ENCODE measurements around the gene SLC6A9.

The SLC6A9 gene

DNA sequence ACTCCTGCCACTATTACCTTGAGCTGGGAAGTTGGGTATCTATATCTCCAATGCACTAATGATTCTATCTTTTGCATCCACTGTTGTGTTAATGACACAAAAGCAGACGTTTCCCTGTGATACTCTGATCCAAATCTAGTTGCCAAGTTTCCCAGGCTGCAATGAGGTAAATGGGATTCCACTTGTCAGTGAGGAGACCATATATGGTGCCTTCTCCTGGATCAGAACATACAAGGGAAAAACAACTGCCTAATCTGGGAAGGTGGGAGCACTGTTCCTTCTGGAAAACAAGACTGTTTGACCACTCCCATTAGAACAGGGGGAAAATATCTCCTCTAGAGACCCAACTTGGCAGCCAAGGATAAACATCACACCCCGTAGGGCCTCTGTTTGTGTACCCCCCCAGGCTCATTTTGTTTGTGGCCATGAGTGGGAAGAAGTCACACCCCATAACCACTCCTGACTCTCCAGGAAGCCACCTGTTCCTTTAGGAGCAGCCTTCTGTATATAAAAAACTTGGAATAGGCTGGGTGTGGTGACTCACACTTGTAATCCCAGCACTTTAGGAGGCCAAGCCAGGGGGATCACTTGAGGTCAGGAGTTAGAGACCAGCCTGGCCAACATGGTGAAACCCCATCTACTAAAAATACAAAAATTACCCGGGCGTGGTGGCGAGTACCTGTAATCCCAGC is 28.5 kb upstream of the SLC6A9 start:
- no peak overlapping the region for H3K4me3 Mint-ChIP-seq
- H3K27me3 Mint-ChIP-seq = peaks cover 4% of the 10 kb centered on the region
- H3K4me1 Mint-ChIP-seq = no peaks in the 10 kb centered on the region
- H3K36me3 Mint-ChIP-seq = no peaks in the 10 kb centered on the region
- H3K9me3 Mint-ChIP-seq = no peaks in the 10 kb centered on the region
- H3K27ac Mint-ChIP-seq = no peak overlapping the region

DNA sequence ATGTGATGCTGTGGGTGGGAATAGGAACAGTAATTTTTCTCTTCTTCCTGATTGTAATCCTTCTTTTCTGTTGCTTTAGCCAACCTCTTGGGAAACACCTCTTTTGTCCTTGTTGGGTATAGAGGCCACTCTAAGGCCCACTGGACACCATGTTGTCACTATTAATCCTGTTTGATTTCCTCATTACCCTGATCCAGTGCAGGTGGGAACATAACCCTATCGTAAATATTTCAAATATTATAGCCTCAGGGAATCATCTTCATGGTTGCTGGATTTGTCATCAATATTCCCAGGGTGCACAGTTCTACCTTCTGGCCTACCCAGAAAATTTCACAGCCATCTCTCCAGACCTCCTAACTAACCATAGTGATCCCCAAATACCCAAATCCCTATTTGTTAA is 27.9 kb upstream of the SLC6A9 start:
- peaks cover 4% of the 10 kb centered on the region for H3K27me3 Mint-ChIP-seq
- no peak overlapping the region for H3K27ac Mint-ChIP-seq
- H3K4me3 Mint-ChIP-seq = no peak overlapping the region
- H3K36me3 Mint-ChIP-seq = no peaks in the 10 kb centered on the region
- no peaks in the 10 kb centered on the region for H3K9me3 Mint-ChIP-seq
- no peaks in the 10 kb centered on the region for H3K4me1 Mint-ChIP-seq

DNA sequence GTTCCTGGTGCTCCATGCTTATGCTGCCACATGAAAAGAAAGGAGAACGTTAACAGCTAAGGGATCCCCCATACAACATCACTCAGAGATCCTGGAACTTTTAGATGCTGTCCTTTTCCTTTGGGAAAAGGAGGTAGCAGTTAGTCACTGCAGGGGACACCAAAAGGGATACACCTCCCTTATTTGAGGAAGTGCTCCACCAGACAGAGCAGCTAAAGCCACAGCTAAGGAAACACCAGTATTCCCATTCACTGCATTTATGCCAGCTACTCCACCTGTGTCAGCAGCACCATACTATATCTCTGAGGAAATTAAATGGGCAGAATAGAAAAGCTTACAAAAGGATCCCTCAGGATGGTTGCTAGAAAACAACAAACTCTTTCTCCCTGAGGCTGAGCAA is 26.0 kb upstream of the SLC6A9 start:
- Mint-ChIP-seq H3K27ac (no peak overlapping the region), H3K9me3 (no peaks in the 10 kb centered on the region), H3K36me3 (no peaks in the 10 kb centered on the region), H3K4me1 (no peaks in the 10 kb centered on the region), H3K27me3 (peaks cover 1% of the 10 kb centered on the region), H3K4me3 (no peak overlapping the region)

DNA sequence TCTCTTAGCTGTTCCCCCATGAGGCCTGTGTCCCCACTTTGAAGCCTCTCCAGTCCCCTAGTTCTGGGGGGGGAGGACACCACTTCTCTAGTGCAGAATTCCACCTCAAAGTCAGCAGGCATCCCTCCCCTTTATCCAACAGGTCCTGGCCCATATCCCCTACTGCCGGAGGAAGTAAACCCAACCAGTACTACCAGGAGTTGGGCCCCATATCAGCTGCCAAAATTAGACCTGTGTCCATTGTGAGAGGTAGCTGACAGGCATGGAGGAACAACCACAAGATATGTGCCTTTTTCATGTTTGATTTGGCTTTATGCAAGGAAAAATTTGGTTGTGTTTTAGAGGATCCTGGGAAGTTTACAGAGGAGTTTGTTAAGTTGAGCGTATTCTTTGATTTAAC is 22.1 kb upstream of the SLC6A9 start:
- no peaks in the 10 kb centered on the region for H3K36me3 Mint-ChIP-seq
- H3K4me1 Mint-ChIP-seq = peaks cover 3% of the 10 kb centered on the region
- no peaks in the 10 kb centered on the region for H3K9me3 Mint-ChIP-seq
- no peaks in the 10 kb centered on the region for H3K27me3 Mint-ChIP-seq
- no peak overlapping the region for H3K4me3 Mint-ChIP-seq
- no peak overlapping the region for H3K27ac Mint-ChIP-seq

DNA sequence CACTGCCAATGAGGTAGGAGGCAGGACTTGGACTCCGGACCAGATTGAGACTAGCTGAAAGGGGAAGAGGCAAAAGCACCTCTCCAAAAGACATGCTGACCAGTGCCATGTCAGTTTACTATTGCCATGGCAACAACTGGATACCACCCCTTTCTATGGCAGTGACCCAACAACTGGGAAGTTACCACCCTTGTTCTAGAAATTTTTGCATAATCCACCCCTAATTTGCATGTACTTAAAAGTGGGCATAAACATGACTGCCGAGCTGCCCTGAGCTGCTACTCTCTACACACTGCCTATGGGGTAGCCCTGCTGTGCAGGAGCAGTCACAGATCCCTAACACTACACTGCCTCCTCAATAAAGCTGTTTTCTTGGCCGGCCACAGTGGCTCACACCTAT is 19.0 kb upstream of the SLC6A9 start:
- H3K27me3 Mint-ChIP-seq = peaks cover 5% of the 10 kb centered on the region
- H3K36me3 Mint-ChIP-seq = no peaks in the 10 kb centered on the region

DNA sequence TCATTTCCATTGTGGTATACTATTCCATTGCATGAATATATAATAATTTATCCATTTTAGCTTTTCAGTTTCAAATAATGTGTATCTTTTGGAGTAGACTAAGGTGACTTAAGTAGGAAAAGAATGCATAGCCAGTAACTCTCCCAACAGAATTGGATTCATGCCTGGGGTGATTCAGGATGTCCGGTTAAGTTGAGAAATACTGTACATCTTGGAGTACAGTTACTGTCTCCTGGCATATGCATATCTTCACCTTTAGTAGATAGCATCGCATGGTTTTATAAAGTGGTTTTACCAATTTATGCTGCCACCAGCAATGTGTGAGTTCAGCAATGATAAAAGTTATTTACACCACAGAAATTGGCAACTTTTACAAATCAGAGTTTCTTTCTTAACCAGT is 18.6 kb upstream of the SLC6A9 start:
- no peak overlapping the region for H3K27ac Mint-ChIP-seq
- no peak overlapping the region for H3K4me3 Mint-ChIP-seq
- no peaks in the 10 kb centered on the region for H3K9me3 Mint-ChIP-seq
- H3K27me3 Mint-ChIP-seq = peaks cover 5% of the 10 kb centered on the region
- no peaks in the 10 kb centered on the region for H3K36me3 Mint-ChIP-seq
- H3K4me1 Mint-ChIP-seq = peaks cover 14% of the 10 kb centered on the region

More for the DNA sequence above, 19.0 kb upstream of the SLC6A9 start:
- Mint-ChIP-seq H3K27ac (no peak overlapping the region), H3K4me3 (no peak overlapping the region), H3K9me3 (no peaks in the 10 kb centered on the region), H3K4me1 (peaks cover 14% of the 10 kb centered on the region)

DNA sequence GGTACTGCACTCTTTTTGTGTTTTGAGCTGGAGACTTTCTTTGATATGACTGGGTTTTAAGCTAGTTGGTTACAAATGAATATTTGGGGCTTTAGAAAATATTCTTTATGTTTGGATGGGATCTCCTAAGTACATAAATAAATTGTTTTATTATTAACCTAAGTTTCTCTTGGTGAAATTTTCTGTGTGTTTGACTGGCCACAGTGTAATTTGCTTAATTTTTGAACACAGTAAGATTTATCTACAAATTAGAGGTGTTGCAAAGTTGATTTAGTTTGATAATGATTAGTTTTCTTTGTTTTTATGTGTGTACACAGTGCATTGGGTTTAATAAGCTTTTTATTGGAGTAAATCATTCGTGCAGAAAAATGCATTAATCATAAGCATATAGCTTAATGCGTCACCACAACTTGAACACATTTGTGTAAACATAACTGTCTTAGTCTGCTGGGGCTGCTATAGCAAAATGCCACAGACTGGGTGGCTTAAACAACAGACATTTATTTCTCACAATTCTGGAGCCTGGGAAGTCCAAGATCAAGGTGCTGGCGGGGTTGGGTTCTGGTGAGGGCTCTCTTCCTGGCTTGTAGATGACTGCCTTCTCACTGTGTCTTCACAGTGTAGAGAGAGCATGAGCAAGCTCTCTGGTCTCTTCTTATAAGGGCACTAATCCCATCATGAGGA is 17.4 kb upstream of the SLC6A9 start:
- peaks cover 14% of the 10 kb centered on the region for H3K4me1 Mint-ChIP-seq

DNA sequence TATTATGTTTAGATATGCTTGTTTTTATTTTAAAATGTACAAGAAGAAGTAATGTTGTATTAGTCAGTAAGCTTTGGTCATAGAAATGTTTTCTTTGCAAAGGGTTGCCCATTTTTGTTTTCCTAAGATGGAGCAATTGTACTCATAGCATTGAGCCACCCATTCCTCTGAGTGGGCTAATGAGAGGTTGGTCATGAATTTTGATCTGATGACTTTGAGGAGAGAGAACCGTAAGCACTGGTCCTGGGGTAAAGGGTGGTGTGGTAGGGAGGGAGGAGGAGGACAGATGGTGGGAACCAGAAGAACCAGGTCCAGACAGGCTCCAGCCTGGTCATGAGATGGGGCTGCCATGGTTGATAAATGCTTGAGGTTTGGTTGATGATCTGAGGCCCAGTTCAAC is 15.9 kb upstream of the SLC6A9 start:
- Mint-ChIP-seq H3K4me3 (no peak overlapping the region), H3K27ac (no peak overlapping the region), H3K36me3 (no peaks in the 10 kb centered on the region), H3K27me3 (peaks cover 7% of the 10 kb centered on the region), H3K4me1 (peaks cover 14% of the 10 kb centered on the region), H3K9me3 (no peaks in the 10 kb centered on the region)

More for the DNA sequence above, 17.4 kb upstream of the SLC6A9 start:
- H3K27me3 Mint-ChIP-seq = peaks cover 5% of the 10 kb centered on the region
- H3K4me3 Mint-ChIP-seq = no peak overlapping the region
- no peak overlapping the region for H3K27ac Mint-ChIP-seq
- no peaks in the 10 kb centered on the region for H3K9me3 Mint-ChIP-seq
- no peaks in the 10 kb centered on the region for H3K36me3 Mint-ChIP-seq

DNA sequence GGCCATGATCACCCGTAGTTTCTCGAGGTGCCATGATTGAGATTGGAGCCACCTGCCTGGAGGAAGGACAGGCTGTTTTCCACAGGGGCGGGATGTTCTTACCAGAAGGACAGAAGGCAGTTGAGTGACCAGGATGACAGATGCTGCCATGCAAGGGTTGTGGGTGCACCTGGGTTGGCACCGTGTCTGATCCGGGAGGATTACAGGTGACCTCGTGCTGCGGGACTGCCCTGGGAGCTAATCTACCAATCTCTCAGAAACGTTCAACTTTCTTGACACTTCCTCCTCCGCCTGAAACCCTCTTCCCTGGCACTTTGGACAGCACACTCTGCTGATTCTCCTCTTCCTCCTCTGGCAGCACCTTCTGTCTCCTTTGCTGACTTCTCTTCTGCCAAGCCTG is 13.8 kb upstream of the SLC6A9 start:
- no peaks in the 10 kb centered on the region for H3K36me3 Mint-ChIP-seq
- no peak overlapping the region for H3K4me3 Mint-ChIP-seq
- H3K4me1 Mint-ChIP-seq = peaks cover 14% of the 10 kb centered on the region
- H3K27ac Mint-ChIP-seq = no peak overlapping the region
- H3K27me3 Mint-ChIP-seq = peaks cover 7% of the 10 kb centered on the region
- H3K9me3 Mint-ChIP-seq = no peaks in the 10 kb centered on the region

DNA sequence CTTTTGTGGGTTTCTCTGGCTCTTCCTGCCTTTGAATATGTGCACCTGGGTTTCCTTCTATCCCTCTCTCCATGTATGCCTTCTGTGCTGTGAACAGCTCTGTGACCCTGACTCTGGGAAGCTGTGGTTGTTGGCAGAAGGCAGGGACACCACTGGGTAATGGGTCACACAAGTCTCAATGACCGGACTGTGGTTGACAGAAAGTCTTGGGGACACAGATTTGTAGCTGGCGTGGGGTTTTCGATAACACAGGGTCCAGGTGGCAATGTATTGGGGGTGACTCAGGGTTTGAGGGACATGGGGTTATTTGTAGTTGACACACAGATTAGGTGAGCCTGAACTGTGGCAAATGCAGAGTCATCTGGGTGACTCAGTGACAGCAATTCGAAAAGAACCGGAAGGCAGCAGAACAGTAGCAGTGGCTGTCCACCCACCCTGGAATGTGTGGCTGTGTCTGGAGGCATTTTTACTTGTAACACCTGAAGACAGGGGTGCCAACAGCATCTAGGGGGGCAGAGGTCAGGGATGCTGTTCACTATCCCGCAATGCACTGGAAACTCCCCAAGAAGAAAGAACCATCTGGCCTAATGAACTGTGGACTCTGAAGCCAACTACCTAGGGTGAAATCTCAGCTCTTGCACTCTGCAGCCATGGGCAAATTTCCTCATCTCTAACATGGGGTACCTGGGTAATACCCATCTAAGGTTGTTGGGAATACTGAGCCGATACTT is 13.0 kb upstream of the SLC6A9 start:
- no peak overlapping the region for H3K4me3 Mint-ChIP-seq
- H3K9me3 Mint-ChIP-seq = no peaks in the 10 kb centered on the region
- H3K36me3 Mint-ChIP-seq = no peaks in the 10 kb centered on the region
- H3K27me3 Mint-ChIP-seq = peaks cover 7% of the 10 kb centered on the region
- H3K27ac Mint-ChIP-seq = no peak overlapping the region
- H3K4me1 Mint-ChIP-seq = peaks cover 14% of the 10 kb centered on the region

DNA sequence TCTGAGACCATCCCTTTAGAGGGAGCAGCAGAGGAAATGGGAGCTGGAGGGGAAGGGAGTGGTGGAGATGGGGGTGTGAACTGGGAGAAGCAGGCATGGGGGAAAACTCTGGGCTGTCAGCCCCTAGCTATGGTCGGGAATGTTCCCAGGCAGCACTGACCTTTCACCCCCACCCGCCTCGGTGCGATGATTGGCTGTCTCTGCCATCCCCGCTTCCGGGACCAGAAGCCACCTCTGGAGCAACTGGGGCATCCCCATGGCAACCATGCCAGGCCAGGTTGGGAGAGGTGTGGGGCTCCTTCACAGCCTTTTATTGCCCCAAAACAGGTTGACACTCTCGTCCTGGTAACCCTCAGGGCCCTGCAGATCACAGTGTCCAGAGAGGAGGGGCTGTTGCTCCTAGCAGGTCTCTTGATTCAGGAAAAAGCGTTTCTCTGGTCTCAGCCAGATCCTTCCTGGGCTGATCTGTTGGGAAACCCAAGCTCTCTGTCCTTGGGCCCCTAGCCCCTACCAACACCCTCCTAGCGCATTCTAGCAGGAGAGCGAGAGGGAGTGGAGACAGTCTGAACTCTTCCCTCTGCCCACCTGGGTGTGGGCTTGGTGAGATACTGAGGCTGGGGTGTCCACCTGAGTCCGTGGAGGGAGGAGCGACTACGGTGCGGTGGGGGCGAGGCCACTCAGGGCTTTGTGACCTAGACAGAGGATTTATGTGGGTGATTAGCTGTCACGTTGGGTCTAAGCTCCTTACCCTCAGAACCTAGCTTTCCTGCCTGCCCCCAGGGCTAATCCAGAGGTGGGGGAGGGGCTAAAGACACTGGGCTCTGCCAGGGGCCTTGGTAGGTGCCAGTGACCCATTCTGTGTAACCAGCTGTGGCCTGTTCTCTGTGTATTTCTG is 12.2 kb upstream of the SLC6A9 start:
- Mint-ChIP-seq H3K4me3 (no peak overlapping the region), H3K9me3 (no peaks in the 10 kb centered on the region), H3K4me1 (peaks cover 11% of the 10 kb centered on the region), H3K36me3 (no peaks in the 10 kb centered on the region), H3K27ac (peak overlapping the region; percentile 85), H3K27me3 (peaks cover 7% of the 10 kb centered on the region)

DNA sequence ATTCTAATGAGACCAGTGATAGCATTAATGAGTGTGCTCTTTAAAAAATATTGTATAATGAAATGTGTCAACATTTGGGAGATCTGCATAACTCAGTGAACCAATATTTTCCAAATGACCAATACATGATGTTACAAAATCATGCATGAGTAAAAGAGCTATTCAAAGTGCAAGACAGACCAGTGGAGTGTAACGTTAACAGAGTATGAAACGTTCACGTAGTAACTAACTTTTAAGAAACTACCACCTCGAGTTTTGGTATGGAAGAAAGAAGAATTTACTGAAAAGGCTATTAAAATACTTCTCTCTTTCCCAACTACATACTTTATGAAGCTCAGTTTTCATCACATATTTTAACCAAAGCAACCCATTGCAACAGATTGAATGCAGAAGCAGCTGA is 9.6 kb upstream of the SLC6A9 start:
- Mint-ChIP-seq H3K4me1 (no peaks in the 10 kb centered on the region), H3K27me3 (peaks cover 2% of the 10 kb centered on the region)

DNA sequence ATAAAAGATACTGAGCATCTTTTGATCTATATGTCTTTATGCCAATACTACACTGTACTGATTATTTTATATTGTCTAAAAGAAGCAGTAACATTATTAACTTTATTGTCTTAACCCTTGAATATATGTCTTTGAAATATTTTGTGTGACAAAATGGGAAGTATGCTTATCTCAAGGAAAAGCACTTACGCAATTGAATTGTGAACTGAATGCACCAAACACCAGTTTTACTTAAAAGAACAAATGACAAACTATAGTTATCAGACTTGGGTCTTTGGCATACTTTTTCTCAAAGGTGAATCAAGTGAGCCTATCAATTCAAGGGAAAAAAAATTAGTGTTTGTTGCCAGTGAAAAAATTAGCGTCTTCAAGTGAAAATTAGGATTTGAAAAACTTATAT is 9.2 kb upstream of the SLC6A9 start:
- H3K4me3 Mint-ChIP-seq = no peak overlapping the region
- no peak overlapping the region for H3K27ac Mint-ChIP-seq
- peaks cover 2% of the 10 kb centered on the region for H3K27me3 Mint-ChIP-seq
- H3K9me3 Mint-ChIP-seq = no peaks in the 10 kb centered on the region
- no peaks in the 10 kb centered on the region for H3K4me1 Mint-ChIP-seq
- no peaks in the 10 kb centered on the region for H3K36me3 Mint-ChIP-seq

More for the DNA sequence above, 9.6 kb upstream of the SLC6A9 start:
- H3K36me3 Mint-ChIP-seq = no peaks in the 10 kb centered on the region
- H3K27ac Mint-ChIP-seq = no peak overlapping the region
- no peaks in the 10 kb centered on the region for H3K9me3 Mint-ChIP-seq
- no peak overlapping the region for H3K4me3 Mint-ChIP-seq

DNA sequence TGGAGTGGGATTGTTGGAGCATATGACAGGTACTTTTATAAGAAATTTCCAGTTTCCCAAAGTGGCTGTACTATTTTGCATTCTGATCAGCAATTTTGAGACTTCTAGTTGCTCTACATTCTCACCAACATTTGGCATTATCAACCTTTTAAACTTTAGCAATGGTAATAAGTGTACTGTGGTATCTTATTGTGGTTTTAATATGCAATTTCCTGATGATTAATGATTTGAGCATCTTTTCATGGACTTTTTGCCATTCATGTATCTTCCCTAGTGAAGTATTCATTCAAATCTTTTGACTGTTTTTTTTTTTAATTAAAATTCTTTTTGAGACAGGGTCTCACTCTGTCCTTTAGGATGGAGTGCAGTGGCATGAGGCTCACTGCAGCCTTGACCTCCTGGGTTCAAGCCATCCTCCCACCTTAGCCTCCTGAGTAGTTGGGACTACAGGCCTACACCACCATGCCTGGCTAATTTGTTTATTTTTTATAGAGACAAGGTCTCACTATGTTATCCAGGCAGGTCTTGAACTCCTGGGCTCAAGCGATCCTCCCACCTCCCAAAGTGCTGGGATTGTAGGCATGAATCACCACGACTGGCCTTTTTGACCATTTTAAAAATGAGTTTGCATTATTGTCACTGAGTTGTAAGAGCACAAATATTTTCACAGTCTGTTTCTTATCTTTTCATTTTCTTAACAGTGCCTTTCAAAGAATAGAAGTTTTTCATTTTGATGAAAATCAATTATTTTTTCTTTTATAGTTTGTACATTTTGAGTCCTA is 7.8 kb upstream of the SLC6A9 start:
- no peak overlapping the region for H3K27ac Mint-ChIP-seq
- no peaks in the 10 kb centered on the region for H3K36me3 Mint-ChIP-seq
- peaks cover 2% of the 10 kb centered on the region for H3K27me3 Mint-ChIP-seq
- H3K4me1 Mint-ChIP-seq = no peaks in the 10 kb centered on the region
- no peaks in the 10 kb centered on the region for H3K9me3 Mint-ChIP-seq
- no peak overlapping the region for H3K4me3 Mint-ChIP-seq

DNA sequence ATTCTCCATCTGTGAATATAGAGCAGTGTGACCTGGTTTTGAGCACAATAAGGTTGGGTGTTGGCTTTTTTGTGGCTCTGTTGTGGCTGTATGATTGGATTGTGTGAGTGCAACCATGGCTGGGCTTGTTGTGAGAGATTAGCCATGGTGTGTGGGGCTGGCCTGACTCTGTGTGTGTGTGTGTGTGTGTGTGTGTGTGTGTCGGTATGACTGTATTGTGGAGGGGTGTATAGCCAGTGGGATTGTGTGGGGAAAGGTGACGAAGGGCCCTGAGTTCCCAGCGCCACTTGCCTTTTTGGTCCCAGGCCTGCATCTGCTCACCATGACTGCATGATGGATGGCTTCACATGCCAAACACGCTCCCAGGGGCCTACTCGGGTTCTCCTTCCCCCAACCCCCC is 5.9 kb upstream of the SLC6A9 start:
- H3K4me1 Mint-ChIP-seq = peaks cover 3% of the 10 kb centered on the region
- no peak overlapping the region for H3K27ac Mint-ChIP-seq
- no peaks in the 10 kb centered on the region for H3K9me3 Mint-ChIP-seq
- no peaks in the 10 kb centered on the region for H3K36me3 Mint-ChIP-seq
- H3K27me3 Mint-ChIP-seq = no peaks in the 10 kb centered on the region
- H3K4me3 Mint-ChIP-seq = no peak overlapping the region
